IgD-negative memory B cell (primary cell): ENCODE data around the gene ZIK1. TPM values are rescaled to one million over a fixed set of nuclear protein-coding genes. Genes with fewer than 3 reads are reported as not detected.

ENCODE experiments used
- H3K27ac Mint-ChIP-seq, 3 donors: one replicate each; pipeline ENCODE4 v1.8.0; 2020 to 2022; ENCODE audit warnings: mild to moderate bottlenecking in 3 of 3, mixed read lengths in 3 of 3, moderate library complexity in 1 of 3
- H3K27me3 Mint-ChIP-seq: one replicate; pipeline ENCODE4 v1.8.0; 2021; ENCODE audit warnings: mixed read lengths
- H3K36me3 Mint-ChIP-seq: one replicate; pipeline ENCODE4 v1.8.0; 2020; ENCODE audit warnings: mild to moderate bottlenecking, mixed read lengths
- H3K4me1 Mint-ChIP-seq, 3 donors: one replicate each; pipeline ENCODE4 v1.8.0; 2020 to 2022; ENCODE audit warnings: mixed read lengths in 3 of 3, mild to moderate bottlenecking in 1 of 3
- H3K4me3 Mint-ChIP-seq, 4 donors: one replicate each; pipeline ENCODE4 v1.8.0; 2020 to 2022; ENCODE audit warnings: mild to moderate bottlenecking in 4 of 4, mixed read lengths in 4 of 4, moderate library complexity in 3 of 4
- H3K9me3 Mint-ChIP-seq, 3 donors: one replicate each; pipeline ENCODE4 v1.8.0; 2020 to 2021; ENCODE audit warnings: mixed read lengths in 3 of 3, mild to moderate bottlenecking in 1 of 3
- polyA plus RNA-seq: library from polyadenylated mRNA; unstranded; fragments of 300-500 nt; fragmentation: Illumina TruSeq; gene quantifications from one replicate; pipeline ENCODE4 v1.2.3, GENCODE V29; 2021

ZIK1 gene
- polyA plus RNA-seq, 1 donor from 2014 or later: 9.9 TPM

GRCh38 chr19:57633832-57634131 is 49.8 kb downstream of the ZIK1 start:
- peaks cover 35% of the 10 kb centered on the region for H3K36me3 Mint-ChIP-seq
- H3K4me3 Mint-ChIP-seq: peak overlapping the region; percentile 93 to 98 (median 96)
- peak overlapping the region in 2 of 3 donors; percentile 43 to 93 for H3K27ac Mint-ChIP-seq
- no peaks in the 10 kb centered on the region for H3K27me3 Mint-ChIP-seq
- H3K9me3 Mint-ChIP-seq: peaks cover 8 to 38% (median 19%) of the 10 kb centered on the region in 3 donors
- peaks cover 11 to 21% (median 21%) of the 10 kb centered on the region in 3 donors for H3K4me1 Mint-ChIP-seq

GRCh38 chr19:57637379-57637778 is 53.4 kb downstream of the ZIK1 start:
- no peaks in the 10 kb centered on the region for H3K27me3 Mint-ChIP-seq
- no peak overlapping the region for H3K4me3 Mint-ChIP-seq
- peaks cover 24 to 59% (median 37%) of the 10 kb centered on the region in 3 donors for H3K9me3 Mint-ChIP-seq
- H3K36me3 Mint-ChIP-seq: peaks cover 59% of the 10 kb centered on the region
- H3K4me1 Mint-ChIP-seq: peaks cover 14 to 21% (median 21%) of the 10 kb centered on the region in 3 donors
- H3K27ac Mint-ChIP-seq: no peak overlapping the region

DNA sequence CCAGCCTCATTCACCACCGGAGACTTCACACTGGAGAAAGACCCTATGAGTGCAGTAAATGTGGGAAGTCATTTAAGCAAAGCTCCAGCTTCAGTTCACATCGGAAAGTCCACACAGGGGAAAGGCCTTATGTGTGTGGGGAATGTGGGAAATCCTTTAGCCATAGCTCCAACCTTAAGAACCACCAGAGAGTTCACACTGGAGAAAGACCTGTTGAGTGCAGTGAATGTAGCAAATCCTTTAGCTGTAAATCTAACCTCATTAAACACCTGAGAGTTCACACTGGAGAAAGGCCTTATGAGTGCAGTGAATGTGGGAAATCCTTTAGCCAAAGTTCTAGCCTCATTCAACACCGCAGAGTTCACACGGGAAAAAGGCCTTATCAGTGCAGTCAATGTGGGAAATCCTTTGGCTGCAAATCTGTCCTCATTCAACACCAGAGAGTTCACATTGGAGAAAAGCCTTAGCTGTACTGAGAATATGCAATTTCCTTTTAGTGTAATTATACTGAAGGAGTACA is 57.8 kb downstream of the ZIK1 start:
- peaks cover 0 to 4% (median 0%) of the 10 kb centered on the region in 3 donors for H3K4me1 Mint-ChIP-seq
- H3K4me3 Mint-ChIP-seq: peak overlapping the region in 1 of 4 donors; percentile 27
- no peak overlapping the region for H3K27ac Mint-ChIP-seq
- no peaks in the 10 kb centered on the region for H3K27me3 Mint-ChIP-seq
- H3K9me3 Mint-ChIP-seq: peaks cover 24 to 59% (median 41%) of the 10 kb centered on the region in 3 donors
- H3K36me3 Mint-ChIP-seq: peaks cover 50% of the 10 kb centered on the region

GRCh38 chr19:57642396-57643046 is 58.6 kb downstream of the ZIK1 start:
- no peak overlapping the region for H3K27ac Mint-ChIP-seq
- peaks cover 0 to 2% (median 0%) of the 10 kb centered on the region in 3 donors for H3K4me1 Mint-ChIP-seq
- H3K4me3 Mint-ChIP-seq: no peak overlapping the region
- H3K36me3 Mint-ChIP-seq: peaks cover 43% of the 10 kb centered on the region
- H3K9me3 Mint-ChIP-seq: peaks cover 22 to 52% (median 34%) of the 10 kb centered on the region in 3 donors
- no peaks in the 10 kb centered on the region for H3K27me3 Mint-ChIP-seq

Other genes starting within 250 kb of the ZIK1 start
- 4.2 TPM for gene ZNF304, start 232.9 kb upstream of the ZIK1 start, polyA plus RNA-seq
- 32.7 TPM for gene TRAPPC2B, start 220.6 kb upstream of the ZIK1 start, polyA plus RNA-seq
- 1.5 TPM for gene ZNF547, start 220.6 kb upstream of the ZIK1 start, polyA plus RNA-seq
- 12.7 TPM for gene ZNF548, start 194.3 kb upstream of the ZIK1 start, polyA plus RNA-seq
- 5.4 TPM for gene ZNF17, start 173.0 kb upstream of the ZIK1 start, polyA plus RNA-seq
- gene ZNF749, start 148.8 kb upstream of the ZIK1 start, polyA plus RNA-seq: 5.4 TPM
- gene VN1R1, start 127.0 kb upstream of the ZIK1 start, polyA plus RNA-seq: 0.53 TPM
- gene ZNF772, start 106.6 kb upstream of the ZIK1 start, polyA plus RNA-seq: 1.1 TPM
- gene ZNF419, start 96.4 kb upstream of the ZIK1 start, polyA plus RNA-seq: 12.4 TPM
- gene ZNF773, start 84.2 kb upstream of the ZIK1 start, polyA plus RNA-seq: 9.0 TPM
- 7.3 TPM for gene ZNF549, start 56.8 kb upstream of the ZIK1 start, polyA plus RNA-seq
- gene ZNF550, start 24.3 kb upstream of the ZIK1 start, polyA plus RNA-seq: 8.8 TPM
- gene ZNF416, start 5.2 kb upstream of the ZIK1 start, polyA plus RNA-seq: 5.5 TPM
- gene ZNF530, start 15.7 kb downstream of the ZIK1 start, polyA plus RNA-seq: 5.0 TPM
- gene ZNF134, start 30.1 kb downstream of the ZIK1 start, polyA plus RNA-seq: 13.5 TPM
- gene ZNF211, start 49.0 kb downstream of the ZIK1 start, polyA plus RNA-seq: 17.8 TPM
- gene ZSCAN4, start 84.8 kb downstream of the ZIK1 start, polyA plus RNA-seq: not detected
- gene ZNF551, start 97.8 kb downstream of the ZIK1 start, polyA plus RNA-seq: 5.8 TPM
- gene ZNF154, start 125.1 kb downstream of the ZIK1 start, polyA plus RNA-seq: 5.0 TPM
- gene ZNF671, start 143.5 kb downstream of the ZIK1 start, polyA plus RNA-seq: 20.7 TPM
- 13.4 TPM for gene ZNF776, start 162.7 kb downstream of the ZIK1 start, polyA plus RNA-seq
- 19.5 TPM for gene ZNF586, start 185.5 kb downstream of the ZIK1 start, polyA plus RNA-seq
- gene ZNF552, start 230.8 kb downstream of the ZIK1 start, polyA plus RNA-seq: 6.8 TPM
- 3.2 TPM for gene ZNF587B, start 246.2 kb downstream of the ZIK1 start, polyA plus RNA-seq